PC-3 (cell line): Measurements from ENCODE around the gene SEC63. TPM values are rescaled to one million over a fixed set of nuclear protein-coding genes. Genes with fewer than 3 reads are reported as not detected.

Experiments
- ATAC-seq: fragments of 200-7000 bp; cut with Tn5 transposase; 2 replicates; pipeline ENCODE4 v1.9.1; 2020; ENCODE audit warnings: mild to moderate bottlenecking, moderate library complexity
- BruUV-seq: library from RNA; stranded (reverse); fragments of 400-500 nt; replicated peaks from 2 replicates; lab custom pipeline; 2021; lab: Mats Ljungman, UMichigan
- CTCF ChIA-PET: fragments of 300-600 bp; sonication (Branson Sonifier 250); formaldehyde crosslinking; loops from one replicate; lab custom pipeline; 2022; ENCODE audit warnings: antibody characterized with exemption; lab: Charles Lee
- POLR2A ChIA-PET: fragments of 300-600 bp; sonication (Branson Sonifier 250); formaldehyde crosslinking; loops from one replicate; lab custom pipeline; 2022; ENCODE audit warnings: antibody characterized with exemption; ENCODE audit not compliant: unreplicated experiment; lab: Charles Lee
- DNase-seq: peaks from one replicate; pipeline ENCODE4 v3.0.0-alpha.2; 2015
- H2AFZ ChIP-seq: fragments of 300-600 bp; sonication (generic); 2 replicates; pipeline ENCODE4 v1.6.0; 2016; ENCODE audit warnings: antibody characterized with exemption, low read length
- H3F3A ChIP-seq: fragments of 300-600 bp; sonication (generic); one replicate; pipeline ENCODE4 v1.6.0; 2017; ENCODE audit warnings: antibody characterized with exemption, low read length, control low read depth, mild to moderate bottlenecking; ENCODE audit not compliant: unreplicated experiment
- H3K27ac ChIP-seq: fragments of 300-600 bp; sonication (generic); 2 replicates; pipeline ENCODE4 v1.5.1; 2016; ENCODE audit warnings: mild to moderate bottlenecking, low read length
- H3K27me3 ChIP-seq: fragments of 300-600 bp; sonication (generic); 2 replicates; pipeline ENCODE4 v1.6.1; 2016; ENCODE audit warnings: low read length, mixed read lengths
- H3K36me3 ChIP-seq: fragments of 300-600 bp; sonication (generic); 2 replicates; pipeline ENCODE4 v1.6.1; 2016; ENCODE audit warnings: low read depth, mixed run types, low read length, mixed read lengths
- H3K4me1 ChIP-seq: fragments of 300-600 bp; sonication (generic); 2 replicates; pipeline ENCODE4 v1.5.1; 2016; ENCODE audit warnings: low read length; ENCODE audit not compliant: insufficient read depth
- H3K4me2 ChIP-seq: fragments of 300-600 bp; sonication (generic); 2 replicates; pipeline ENCODE4 v1.6.0; 2016; ENCODE audit warnings: low read length
- H3K4me3 ChIP-seq: fragments of 300-600 bp; sonication (generic); 2 replicates; pipeline ENCODE4 v1.5.1; 2016; ENCODE audit warnings: mild to moderate bottlenecking, low read length, mixed read lengths
- H3K79me2 ChIP-seq: fragments of 300-600 bp; sonication (generic); 2 replicates; pipeline ENCODE4 v1.6.1; 2017; ENCODE audit warnings: low read length, mixed read lengths
- H3K9ac ChIP-seq: fragments of 300-600 bp; sonication (generic); 2 replicates; pipeline ENCODE4 v1.6.0; 2016; ENCODE audit warnings: mild to moderate bottlenecking, low read length
- H3K9me2 ChIP-seq: fragments of 300-600 bp; sonication (generic); replicated peaks from 2 replicates; pipeline ENCODE4 v1.6.1; 2016; ENCODE audit warnings: mixed run types, low read length, mixed read lengths
- H3K9me3 ChIP-seq: fragments of 300-600 bp; sonication (generic); 2 replicates; pipeline ENCODE4 v1.6.1; 2016; ENCODE audit warnings: low read length, mixed read lengths
- H4K20me1 ChIP-seq: fragments of 300-600 bp; sonication (generic); 2 replicates; pipeline ENCODE4 v1.6.1; 2016; ENCODE audit warnings: low read length, mixed read lengths
- EZH2 ChIP-seq: fragments of 300-600 bp; sonication (generic); IDR thresholded peaks from one replicate; pipeline ENCODE4 v1.6.1; 2017; ENCODE audit warnings: antibody characterized with exemption, mild to moderate bottlenecking, low read length; ENCODE audit not compliant: unreplicated experiment
- EZH2phosphoT487 ChIP-seq: fragments of 300-600 bp; sonication (generic); IDR thresholded peaks from 2 replicates; pipeline ENCODE4 v1.6.1; 2018; ENCODE audit warnings: mild to moderate bottlenecking, antibody characterized with exemption, low read length, borderline replicate concordance
- intact Hi-C: fragments of 100-400 bp; cut with micrococcal nuclease; formaldehyde crosslinking; loops from 2 replicates; pipeline ENCODE4 v1.9.0; 2023
- total RNA-seq: library from RNA; depleted of rRNA; stranded (reverse); fragments of >200 nt; gene quantifications from 2 replicates; pipeline ENCODE4 v1.2.3, GENCODE V29; 2014
- TF ChIP-seq, protein P1 (sequence below): fragments of 300-600 bp; sonication (generic); conservative IDR thresholded peaks from 2 replicates; pipeline ENCODE4 v1.5.1; 2017; ENCODE audit warnings: antibody characterized with exemption, low read depth, mild to moderate bottlenecking, low read length

SEC63 gene
- total RNA-seq, 1 experiment from 2014 or later: 12.2 TPM

DNA sequence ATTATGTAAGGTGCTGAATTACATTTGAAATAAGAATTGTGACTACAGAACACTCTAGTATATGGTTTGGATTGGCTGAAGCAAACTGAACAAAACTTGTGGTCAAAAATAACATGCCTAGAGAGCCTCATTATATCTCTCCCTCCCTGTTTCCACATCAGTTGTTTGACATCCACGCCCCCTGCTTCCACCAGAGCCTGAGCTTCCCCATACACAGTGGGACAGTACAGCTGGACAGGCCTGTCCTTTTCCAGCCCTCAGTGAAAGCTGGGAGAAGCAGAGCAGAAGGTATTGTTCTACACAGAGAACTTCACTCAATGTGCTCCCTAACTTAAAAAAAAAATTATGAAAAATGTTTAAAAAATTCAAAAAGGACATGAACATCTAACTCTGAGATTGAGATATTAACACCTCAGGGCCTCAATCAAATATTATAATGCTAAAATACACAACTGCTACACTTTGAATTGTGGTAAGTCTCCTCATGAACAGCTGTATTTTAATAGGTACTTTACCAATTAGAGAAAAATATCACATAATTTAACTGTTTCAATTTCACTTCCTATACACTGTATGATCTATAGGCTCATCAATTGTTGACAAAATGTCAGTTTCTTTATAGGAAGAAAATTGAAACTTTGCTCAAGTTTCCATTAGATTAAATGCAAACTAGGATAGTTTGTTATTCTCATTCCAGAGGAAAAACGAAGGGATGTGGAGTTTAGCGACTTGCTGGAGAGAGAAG, 89.0 kb downstream of the SEC63 start:
- DNase-seq (no peak), ATAC-seq (no peak)
- H2AFZ ChIP-seq: no peak overlapping the region
- ChIA-PET CTCF (no interaction called here), POLR2A (no interaction called here)
- H3K79me2 ChIP-seq: no peaks in the 10 kb centered on the region
- H3K4me2 ChIP-seq: no peak overlapping the region
- intact Hi-C loops: no loop called here
- no peaks in the 10 kb centered on the region for H3K27me3 ChIP-seq
- H3K4me3 ChIP-seq: no peak overlapping the region
- H4K20me1 ChIP-seq: no peaks in the 10 kb centered on the region
- no peaks in the 10 kb centered on the region for H3K9me2 ChIP-seq
- TF ChIP-seq EZH2phosphoT487: no peak
- TF ChIP-seq, protein P1, sequence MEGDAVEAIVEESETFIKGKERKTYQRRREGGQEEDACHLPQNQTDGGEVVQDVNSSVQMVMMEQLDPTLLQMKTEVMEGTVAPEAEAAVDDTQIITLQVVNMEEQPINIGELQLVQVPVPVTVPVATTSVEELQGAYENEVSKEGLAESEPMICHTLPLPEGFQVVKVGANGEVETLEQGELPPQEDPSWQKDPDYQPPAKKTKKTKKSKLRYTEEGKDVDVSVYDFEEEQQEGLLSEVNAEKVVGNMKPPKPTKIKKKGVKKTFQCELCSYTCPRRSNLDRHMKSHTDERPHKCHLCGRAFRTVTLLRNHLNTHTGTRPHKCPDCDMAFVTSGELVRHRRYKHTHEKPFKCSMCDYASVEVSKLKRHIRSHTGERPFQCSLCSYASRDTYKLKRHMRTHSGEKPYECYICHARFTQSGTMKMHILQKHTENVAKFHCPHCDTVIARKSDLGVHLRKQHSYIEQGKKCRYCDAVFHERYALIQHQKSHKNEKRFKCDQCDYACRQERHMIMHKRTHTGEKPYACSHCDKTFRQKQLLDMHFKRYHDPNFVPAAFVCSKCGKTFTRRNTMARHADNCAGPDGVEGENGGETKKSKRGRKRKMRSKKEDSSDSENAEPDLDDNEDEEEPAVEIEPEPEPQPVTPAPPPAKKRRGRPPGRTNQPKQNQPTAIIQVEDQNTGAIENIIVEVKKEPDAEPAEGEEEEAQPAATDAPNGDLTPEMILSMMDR: no peak
- TF ChIP-seq EZH2: no peak
- H3K27ac ChIP-seq: no peak overlapping the region
- H3K4me1 ChIP-seq: peaks cover 7% of the 10 kb centered on the region; the same call in 1 of the 2 replicates
- no peak overlapping the region for H3K9ac ChIP-seq
- no peaks in the 10 kb centered on the region for H3F3A ChIP-seq
- no peaks in the 10 kb centered on the region for H3K9me3 ChIP-seq
- peaks cover 6% of the 10 kb centered on the region; the same call in 1 of the 2 replicates for H3K36me3 ChIP-seq
- BruUV-seq: no TSS peak

DNA sequence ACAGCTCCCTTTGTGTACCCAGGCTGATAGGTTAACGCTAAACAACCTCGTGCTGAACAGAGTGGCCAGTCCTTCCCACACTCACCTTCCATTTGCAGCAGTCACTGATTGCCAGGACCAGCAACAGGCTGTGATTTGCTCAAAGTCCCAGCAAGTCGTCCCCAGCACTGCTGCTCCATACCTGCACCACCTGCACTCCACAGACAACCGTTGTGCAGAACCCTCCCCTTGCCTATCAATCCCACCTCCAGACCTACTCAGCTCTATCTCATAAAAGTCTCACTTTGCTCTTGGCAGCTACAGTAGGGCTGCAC, 90.7 kb downstream of the SEC63 start:
- H3K79me2 ChIP-seq: no peaks in the 10 kb centered on the region
- H3K4me3 ChIP-seq: no peak overlapping the region
- POLR2A ChIA-PET: interaction anchor here (0.7 kb wide), 1 partner anchor 408 kb away, joined by 3 read pairs; the partner anchor contains the start of gene PDSS2
- no peaks in the 10 kb centered on the region for H3K9me2 ChIP-seq
- ATAC-seq (no peak), DNase-seq (no peak)
- peaks cover 2% of the 10 kb centered on the region; the same call in 1 of the 2 replicates for H3K36me3 ChIP-seq
- H3K27me3 ChIP-seq: no peaks in the 10 kb centered on the region
- H2AFZ ChIP-seq: no peak overlapping the region
- no peak overlapping the region for H3K4me2 ChIP-seq
- no peak for TF ChIP-seq EZH2
- TF ChIP-seq EZH2phosphoT487: no peak
- TF ChIP-seq, protein P1: no peak
- H3K9ac ChIP-seq: no peak overlapping the region
- no peaks in the 10 kb centered on the region for H4K20me1 ChIP-seq
- CTCF ChIA-PET: interaction anchor here (0.7 kb wide), 1 partner anchor 27 kb away, joined by 3 read pairs; no protein-coding TSS in a partner anchor
- H3K4me1 ChIP-seq: peaks cover 7% of the 10 kb centered on the region; the same call in 1 of the 2 replicates
- intact Hi-C loops: no loop called here
- no peaks in the 10 kb centered on the region for H3F3A ChIP-seq
- BruUV-seq: no TSS peak
- no peaks in the 10 kb centered on the region for H3K9me3 ChIP-seq
- H3K27ac ChIP-seq: no peak overlapping the region
